ENCODE measurements around the gene LECT2. TPM values are rescaled to one million over a fixed set of nuclear protein-coding genes. Genes with fewer than 3 reads are reported as not detected.

Gene LECT2
- total RNA-seq, 1 donor from 2014 or later, result not detected

DNA sequence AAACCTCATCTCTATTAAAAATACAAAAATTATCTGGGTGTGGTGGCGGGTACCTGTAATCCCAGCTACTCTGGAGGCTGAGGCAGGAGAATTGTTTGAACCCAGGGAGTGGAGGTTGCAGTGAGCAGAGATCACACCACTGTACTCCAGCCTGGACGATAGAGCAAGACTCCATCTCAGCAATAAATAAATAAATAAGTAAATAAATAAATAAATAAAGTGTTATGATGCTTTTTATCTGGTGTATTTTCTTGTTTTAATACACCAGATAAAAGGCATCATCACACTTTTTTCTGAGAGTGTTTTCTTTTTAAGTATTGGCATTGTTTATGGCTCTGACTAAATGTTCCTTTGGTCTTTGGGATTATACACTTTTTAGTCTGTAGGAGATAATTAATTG lies 24.2 kb upstream of the LECT2 start:
- Mint-ChIP-seq H3K27me3 (ENCODE audit: low read depth) (peaks cover 10% of the 10 kb centered on the region), H3K36me3 (no peaks in the 10 kb centered on the region), H3K9me3 (peaks cover 3% of the 10 kb centered on the region), H3K27ac (no peak overlapping the region), H3K4me1 (peaks cover 22% of the 10 kb centered on the region), H3K4me3 (no peak overlapping the region)
- TF ChIP-seq, protein P1, sequence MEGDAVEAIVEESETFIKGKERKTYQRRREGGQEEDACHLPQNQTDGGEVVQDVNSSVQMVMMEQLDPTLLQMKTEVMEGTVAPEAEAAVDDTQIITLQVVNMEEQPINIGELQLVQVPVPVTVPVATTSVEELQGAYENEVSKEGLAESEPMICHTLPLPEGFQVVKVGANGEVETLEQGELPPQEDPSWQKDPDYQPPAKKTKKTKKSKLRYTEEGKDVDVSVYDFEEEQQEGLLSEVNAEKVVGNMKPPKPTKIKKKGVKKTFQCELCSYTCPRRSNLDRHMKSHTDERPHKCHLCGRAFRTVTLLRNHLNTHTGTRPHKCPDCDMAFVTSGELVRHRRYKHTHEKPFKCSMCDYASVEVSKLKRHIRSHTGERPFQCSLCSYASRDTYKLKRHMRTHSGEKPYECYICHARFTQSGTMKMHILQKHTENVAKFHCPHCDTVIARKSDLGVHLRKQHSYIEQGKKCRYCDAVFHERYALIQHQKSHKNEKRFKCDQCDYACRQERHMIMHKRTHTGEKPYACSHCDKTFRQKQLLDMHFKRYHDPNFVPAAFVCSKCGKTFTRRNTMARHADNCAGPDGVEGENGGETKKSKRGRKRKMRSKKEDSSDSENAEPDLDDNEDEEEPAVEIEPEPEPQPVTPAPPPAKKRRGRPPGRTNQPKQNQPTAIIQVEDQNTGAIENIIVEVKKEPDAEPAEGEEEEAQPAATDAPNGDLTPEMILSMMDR (IDR thresholded peaks at IDR 0.05; ENCODE audit: unreplicated experiment), result no peak
- no peak for DNase-seq (ENCODE audit: low spot score in 2 of 2, unreplicated experiment in 2 of 2)

DNA sequence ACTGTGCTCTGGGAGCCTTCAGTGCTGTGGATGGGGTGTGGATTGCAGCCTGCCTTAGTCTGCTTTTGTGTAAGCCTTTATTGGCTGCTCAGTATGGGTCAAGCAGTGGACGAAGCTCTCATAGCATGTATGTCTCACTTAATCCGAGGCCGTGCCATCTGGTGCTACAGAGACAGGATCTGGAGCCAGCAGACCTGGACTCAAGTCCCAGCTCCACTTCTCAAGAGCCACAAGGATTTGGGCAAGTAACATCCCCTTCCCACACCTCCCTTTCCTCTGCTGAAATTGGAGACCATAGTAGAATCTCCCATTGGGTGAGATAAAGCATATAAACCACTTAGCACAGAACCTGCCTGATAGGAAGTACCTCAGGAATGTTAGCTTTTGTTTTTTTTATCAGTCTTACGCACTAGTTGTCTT lies 23.4 kb upstream of the LECT2 start:
- TF ChIP-seq, protein P1 (IDR thresholded peaks at IDR 0.05; ENCODE audit: unreplicated experiment), result no peak
- DNase-seq (ENCODE audit: low spot score in 2 of 2, unreplicated experiment in 2 of 2), result no peak
- Mint-ChIP-seq H3K9me3 (peaks cover 3% of the 10 kb centered on the region), H3K27ac (no peak overlapping the region), H3K4me1 (peaks cover 29% of the 10 kb centered on the region), H3K36me3 (no peaks in the 10 kb centered on the region), H3K27me3 (ENCODE audit: low read depth) (peaks cover 10% of the 10 kb centered on the region), H3K4me3 (no peak overlapping the region)

DNA sequence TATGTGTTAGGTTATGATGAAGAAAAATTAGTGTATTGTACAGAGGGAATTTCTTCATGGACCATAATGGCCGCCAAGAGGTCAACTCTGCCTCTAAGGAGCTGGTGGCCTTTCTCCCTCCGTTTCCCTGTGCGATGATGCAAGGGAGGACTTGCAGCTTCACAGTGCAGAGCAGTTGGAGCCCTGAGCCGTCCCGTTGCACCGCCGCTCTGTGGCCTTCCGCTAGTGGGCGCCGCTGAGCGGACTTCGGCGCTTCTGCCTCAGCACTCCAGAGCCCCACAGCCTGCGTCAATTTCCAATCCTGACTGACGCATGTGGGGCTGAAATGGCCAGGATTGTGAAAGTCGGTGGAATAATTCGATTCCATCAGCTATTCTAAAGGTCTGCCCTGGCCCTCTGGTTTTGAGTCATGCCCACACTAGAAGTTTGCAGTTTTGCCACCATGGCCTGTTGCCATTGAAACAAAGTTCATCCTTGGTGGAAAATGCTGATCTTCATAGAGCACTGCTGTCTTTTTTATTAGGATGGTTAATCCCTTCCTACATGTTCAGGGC lies 22.7 kb upstream of the LECT2 start:
- Mint-ChIP-seq H3K9me3 (peaks cover 3% of the 10 kb centered on the region), H3K27ac (no peak overlapping the region), H3K4me1 (peaks cover 29% of the 10 kb centered on the region), H3K4me3 (no peak overlapping the region), H3K27me3 (ENCODE audit: low read depth) (peaks cover 10% of the 10 kb centered on the region), H3K36me3 (no peaks in the 10 kb centered on the region)
- peak in 1 of 2 experiments; percentile 70 for DNase-seq (ENCODE audit: low spot score in 2 of 2, unreplicated experiment in 2 of 2)
- TF ChIP-seq, protein P1 (IDR thresholded peaks at IDR 0.05; ENCODE audit: unreplicated experiment), result peak; percentile 69

DNA sequence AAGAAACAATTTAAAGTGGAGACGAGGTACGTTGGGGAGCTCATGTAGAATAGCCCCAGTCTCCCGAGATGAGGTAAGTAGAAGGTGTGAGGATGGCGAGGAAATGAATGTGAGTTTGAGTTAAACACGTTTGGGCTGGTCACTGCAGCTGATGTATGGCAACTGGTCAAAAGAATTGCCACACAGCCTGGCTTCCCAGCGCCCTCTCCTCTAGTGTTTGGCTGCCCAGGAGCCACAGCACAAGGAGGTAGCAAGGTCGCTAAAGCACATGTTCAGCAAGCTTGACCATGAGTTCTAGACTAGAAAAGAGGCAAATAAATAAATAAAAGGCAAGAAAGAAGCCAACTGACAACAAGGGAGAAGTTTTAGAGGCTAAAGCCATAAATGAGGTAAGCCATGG lies 21.4 kb upstream of the LECT2 start:
- peaks cover 6% of the 10 kb centered on the region for H3K9me3 Mint-ChIP-seq

DNA sequence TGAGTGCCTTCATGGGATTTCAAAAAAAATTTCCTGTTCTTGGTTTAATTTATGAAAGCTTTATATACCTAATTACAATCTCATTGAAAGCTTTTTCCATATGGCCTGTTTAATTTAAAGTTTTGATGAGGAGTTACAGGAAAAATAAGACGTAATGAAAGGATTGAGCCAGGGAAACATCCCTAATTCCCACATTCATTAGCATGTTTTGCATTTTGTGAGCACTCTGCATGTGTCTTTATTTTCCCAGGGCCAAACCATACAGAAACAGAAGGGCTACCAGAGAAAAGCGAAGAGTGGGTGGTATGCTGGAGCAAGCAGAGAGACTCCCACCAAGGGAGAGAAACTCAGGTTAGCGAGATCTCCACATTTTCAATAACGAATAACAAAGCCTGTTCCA lies 20.3 kb upstream of the LECT2 start:
- H3K4me3 Mint-ChIP-seq, result no peak overlapping the region
- no peak overlapping the region for H3K27ac Mint-ChIP-seq
- H3K9me3 Mint-ChIP-seq, result peaks cover 17% of the 10 kb centered on the region
- TF ChIP-seq, protein P1 (IDR thresholded peaks at IDR 0.05; ENCODE audit: unreplicated experiment), result no peak
- peaks cover 10% of the 10 kb centered on the region for H3K27me3 Mint-ChIP-seq (ENCODE audit: low read depth)
- H3K4me1 Mint-ChIP-seq, result peaks cover 29% of the 10 kb centered on the region
- H3K36me3 Mint-ChIP-seq, result peaks cover 3% of the 10 kb centered on the region
- DNase-seq (ENCODE audit: low spot score in 2 of 2, unreplicated experiment in 2 of 2), result no peak

More for the DNA sequence above, 21.4 kb upstream of the LECT2 start:
- Mint-ChIP-seq H3K36me3 (no peaks in the 10 kb centered on the region), H3K4me1 (peaks cover 29% of the 10 kb centered on the region), H3K4me3 (no peak overlapping the region), H3K27me3 (ENCODE audit: low read depth) (peaks cover 10% of the 10 kb centered on the region), H3K27ac (no peak overlapping the region)
- TF ChIP-seq, protein P1 (IDR thresholded peaks at IDR 0.05; ENCODE audit: unreplicated experiment), result no peak
- no peak for DNase-seq (ENCODE audit: low spot score in 2 of 2, unreplicated experiment in 2 of 2)

All from mesothelial cell of epicardium (in vitro differentiated cells).